PC-9 (cell line): ENCODE measurements around the gene ZWILCH. TPM values are rescaled to one million over a fixed set of nuclear protein-coding genes. Genes with fewer than 3 reads are reported as not detected.

Experiments
- BruUV-seq: library from RNA; stranded (reverse); fragments of 400-500 nt; replicated peaks from 2 replicates; lab custom pipeline; 2021; lab: Mats Ljungman, UMichigan
- CTCF ChIA-PET: fragments of 300-600 bp; sonication (Branson Sonifier 250); formaldehyde crosslinking; loops from one replicate; lab custom pipeline; 2022; ENCODE audit warnings: antibody characterized with exemption; lab: Charles Lee
- POLR2A ChIA-PET: fragments of 300-600 bp; sonication (Branson Sonifier 250); formaldehyde crosslinking; loops from one replicate; lab custom pipeline; 2022; ENCODE audit warnings: antibody characterized with exemption; ENCODE audit not compliant: unreplicated experiment; lab: Charles Lee
- DNase-seq, 2 experiments: peaks; one replicate each; pipeline versions ENCODE4 v3.0.0 to v3.0.0-alpha.2; 2015 to 2022; ENCODE audit warnings: mixed read lengths in 1 of 2
- H2AFZ ChIP-seq: fragments of 200-600 bp; sonication (generic); 2 replicates; pipeline ENCODE4 v1.8.1; 2017; ENCODE audit warnings: antibody characterized with exemption
- H3F3A ChIP-seq: fragments of 200-600 bp; sonication (generic); 2 replicates; pipeline ENCODE4 v1.8.1; 2017; ENCODE audit warnings: antibody characterized with exemption, mild to moderate bottlenecking, low read depth; ENCODE audit not compliant: insufficient read depth
- H3K27ac ChIP-seq: fragments of 200-600 bp; sonication (generic); 2 replicates; pipeline ENCODE4 v1.6.1; 2016; ENCODE audit warnings: mixed run types
- H3K27me3 ChIP-seq: fragments of 200-600 bp; sonication (generic); 2 replicates; pipeline ENCODE4 v1.6.1; 2016; ENCODE audit warnings: low read depth, mixed run types; ENCODE audit not compliant: insufficient read depth
- H3K36me3 ChIP-seq: fragments of 200-600 bp; sonication (generic); 2 replicates; pipeline ENCODE4 v1.6.1; 2016; ENCODE audit warnings: low read depth, mixed run types
- H3K4me1 ChIP-seq: fragments of 200-600 bp; sonication (generic); replicated peaks from 2 replicates; pipeline ENCODE4 v1.6.1; 2016; ENCODE audit warnings: mixed run types; ENCODE audit not compliant: insufficient read depth
- H3K4me2 ChIP-seq: fragments of 200-600 bp; sonication (generic); 2 replicates; pipeline ENCODE4 v1.6.1; 2017; ENCODE audit warnings: mixed run types
- H3K4me3 ChIP-seq: fragments of 200-600 bp; sonication (generic); 2 replicates; pipeline ENCODE4 v1.6.1; 2016; ENCODE audit warnings: mixed run types
- H3K79me2 ChIP-seq: fragments of 200-600 bp; sonication (generic); 2 replicates; pipeline ENCODE4 v1.6.1; 2017; ENCODE audit warnings: low read depth, mixed run types
- H3K9me2 ChIP-seq: fragments of 200-600 bp; sonication (generic); 2 replicates; pipeline ENCODE4 v1.8.1; 2017; ENCODE audit warnings: mild to moderate bottlenecking; ENCODE audit not compliant: insufficient read depth
- H3K9me3 ChIP-seq: fragments of 200-600 bp; sonication (generic); 2 replicates; pipeline ENCODE4 v1.8.1; 2016; ENCODE audit warnings: low read depth; ENCODE audit not compliant: insufficient read depth
- H4K20me1 ChIP-seq: fragments of 200-600 bp; sonication (generic); 2 replicates; pipeline ENCODE4 v1.8.1; 2017; ENCODE audit not compliant: insufficient read depth
- EZH2 ChIP-seq: fragments of 200-600 bp; sonication (generic); IDR thresholded peaks from 2 replicates; pipeline ENCODE4 v1.8.0; 2017; ENCODE audit warnings: antibody characterized with exemption, low read depth
- intact Hi-C: fragments of 100-400 bp; cut with micrococcal nuclease; formaldehyde crosslinking; loops from one replicate; pipeline ENCODE4 v1.10.0; 2022; ENCODE audit not compliant: unreplicated experiment
- total RNA-seq: library from RNA; stranded (reverse); gene quantifications from 2 replicates; pipeline ENCODE4 v1.2.3, GENCODE V29; 2021
- TF ChIP-seq, protein P1 (sequence below): fragments of 200-600 bp; sonication (generic); conservative IDR thresholded peaks from 2 replicates; pipeline ENCODE4 v1.6.1; 2017; ENCODE audit warnings: mixed run types, antibody characterized with exemption, mild to moderate bottlenecking, moderate library complexity

ZWILCH gene
- total RNA-seq, 1 experiment from 2014 or later = 26.3 TPM

- no peaks in the 10 kb centered on the region for H4K20me1 ChIP-seq
- intact Hi-C loops = loop anchor here (1.0 kb wide), 1 partner anchor 11 kb away; no protein-coding TSS in a partner anchor
- H2AFZ ChIP-seq = no peak overlapping the region
- TSS peak; percentile 80 for BruUV-seq
- H3K79me2 ChIP-seq = no peaks in the 10 kb centered on the region
- no peak overlapping the region for H3K27ac ChIP-seq
- H3F3A ChIP-seq = no peaks in the 10 kb centered on the region
- H3K9me3 ChIP-seq = no peaks in the 10 kb centered on the region
- CTCF ChIA-PET = interaction anchor here (0.5 kb wide), 1 partner anchor 86 kb away, joined by 11 read pairs; the partner anchor contains the start of gene MAP2K1
- H3K4me2 ChIP-seq = no peak overlapping the region
- POLR2A ChIA-PET = interaction anchor here (0.6 to 0.8 kb wide), 9 partner anchors 10 to 178 kb away, joined by 3 to 20 read pairs (median 5); partner anchors contain the start of genes MAP2K1 and ZWILCH
- TF ChIP-seq, protein P1, sequence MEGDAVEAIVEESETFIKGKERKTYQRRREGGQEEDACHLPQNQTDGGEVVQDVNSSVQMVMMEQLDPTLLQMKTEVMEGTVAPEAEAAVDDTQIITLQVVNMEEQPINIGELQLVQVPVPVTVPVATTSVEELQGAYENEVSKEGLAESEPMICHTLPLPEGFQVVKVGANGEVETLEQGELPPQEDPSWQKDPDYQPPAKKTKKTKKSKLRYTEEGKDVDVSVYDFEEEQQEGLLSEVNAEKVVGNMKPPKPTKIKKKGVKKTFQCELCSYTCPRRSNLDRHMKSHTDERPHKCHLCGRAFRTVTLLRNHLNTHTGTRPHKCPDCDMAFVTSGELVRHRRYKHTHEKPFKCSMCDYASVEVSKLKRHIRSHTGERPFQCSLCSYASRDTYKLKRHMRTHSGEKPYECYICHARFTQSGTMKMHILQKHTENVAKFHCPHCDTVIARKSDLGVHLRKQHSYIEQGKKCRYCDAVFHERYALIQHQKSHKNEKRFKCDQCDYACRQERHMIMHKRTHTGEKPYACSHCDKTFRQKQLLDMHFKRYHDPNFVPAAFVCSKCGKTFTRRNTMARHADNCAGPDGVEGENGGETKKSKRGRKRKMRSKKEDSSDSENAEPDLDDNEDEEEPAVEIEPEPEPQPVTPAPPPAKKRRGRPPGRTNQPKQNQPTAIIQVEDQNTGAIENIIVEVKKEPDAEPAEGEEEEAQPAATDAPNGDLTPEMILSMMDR = no peak
- no peak for TF ChIP-seq EZH2
- no peak overlapping the region for H3K4me3 ChIP-seq
- peak in 1 of 2 experiments; percentile 34 for DNase-seq
- no peaks in the 10 kb centered on the region for H3K9me2 ChIP-seq
- H3K27me3 ChIP-seq = no peaks in the 10 kb centered on the region
- H3K4me1 ChIP-seq = no peaks in the 10 kb centered on the region; the same call in 1 of the 2 replicates
- no peaks in the 10 kb centered on the region for H3K36me3 ChIP-seq
These were observed 32.7 kb upstream of the ZWILCH start for GRCh38 chr15:66472176-66472999.

GRCh38 chr15:66474135-66474534 is 31.0 kb upstream of the ZWILCH start:
- CTCF ChIA-PET = no interaction called here
- BruUV-seq = no TSS peak

DNA sequence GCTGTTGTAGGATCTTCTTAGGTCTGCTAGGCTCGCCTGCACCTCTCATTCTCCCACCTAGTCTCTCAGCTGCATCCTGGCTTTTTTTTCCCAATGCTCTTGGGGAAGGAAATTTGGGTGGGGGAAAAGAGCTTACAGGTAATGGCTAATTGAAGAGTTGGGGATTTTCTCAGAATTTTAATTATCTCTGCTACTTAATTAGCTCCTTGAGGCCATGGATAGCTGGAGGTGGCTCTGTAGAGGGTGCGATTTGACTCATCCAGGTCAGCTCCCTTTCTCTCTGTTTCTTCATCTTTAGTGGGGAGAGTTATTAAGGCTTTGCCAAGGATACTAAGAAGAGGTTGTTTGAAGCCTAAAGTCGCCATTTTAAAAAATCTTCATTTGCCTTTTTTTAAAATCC is 30.2 kb upstream of the ZWILCH start:
- no TSS peak for BruUV-seq
- H3K4me2 ChIP-seq = no peak overlapping the region
- no peak for DNase-seq
- H3K36me3 ChIP-seq = no peaks in the 10 kb centered on the region
- H3F3A ChIP-seq = no peaks in the 10 kb centered on the region
- H3K79me2 ChIP-seq = no peaks in the 10 kb centered on the region
- no peaks in the 10 kb centered on the region for H3K9me3 ChIP-seq
- no peak overlapping the region for H3K27ac ChIP-seq
- no peaks in the 10 kb centered on the region for H3K27me3 ChIP-seq
- no peak overlapping the region for H3K4me3 ChIP-seq
- no peak overlapping the region for H2AFZ ChIP-seq
- POLR2A ChIA-PET = interaction anchor here (0.6 kb wide), 1 partner anchor 1304 kb away, joined by 3 read pairs; no protein-coding TSS in a partner anchor
- H4K20me1 ChIP-seq = no peaks in the 10 kb centered on the region
- intact Hi-C loops = no loop called here
- no peaks in the 10 kb centered on the region; the same call in 1 of the 2 replicates for H3K4me1 ChIP-seq
- CTCF ChIA-PET = interaction anchor here (0.6 kb wide), 1 partner anchor 208 kb away, joined by 3 read pairs; no protein-coding TSS in a partner anchor
- TF ChIP-seq EZH2 = no peak
- TF ChIP-seq, protein P1 = no peak
- H3K9me2 ChIP-seq = no peaks in the 10 kb centered on the region

More at GRCh38 chr15:66474135-66474534, 31.0 kb upstream of the ZWILCH start:
- POLR2A ChIA-PET = no interaction called here
- H3K27ac ChIP-seq = no peak overlapping the region
- no peaks in the 10 kb centered on the region for H3K79me2 ChIP-seq
- DNase-seq = no peak
- H3K9me2 ChIP-seq = no peaks in the 10 kb centered on the region
- H3K36me3 ChIP-seq = no peaks in the 10 kb centered on the region
- no peaks in the 10 kb centered on the region for H4K20me1 ChIP-seq
- H3K4me1 ChIP-seq = no peaks in the 10 kb centered on the region; the same call in 1 of the 2 replicates
- H3K9me3 ChIP-seq = no peaks in the 10 kb centered on the region
- TF ChIP-seq, protein P1 = no peak
- no peak for TF ChIP-seq EZH2
- no peaks in the 10 kb centered on the region for H3K27me3 ChIP-seq
- H3F3A ChIP-seq = no peaks in the 10 kb centered on the region
- intact Hi-C loops = no loop called here
- no peak overlapping the region for H3K4me2 ChIP-seq
- no peak overlapping the region for H2AFZ ChIP-seq
- no peak overlapping the region for H3K4me3 ChIP-seq
